ENCODE data around the gene PADI6.
"Not testable (repeated sequence)": the region's sequence is repeated elsewhere in the genome, so short reads cannot be mapped to it uniquely, and the experiment has no call there.

Gene PADI6

DNA sequence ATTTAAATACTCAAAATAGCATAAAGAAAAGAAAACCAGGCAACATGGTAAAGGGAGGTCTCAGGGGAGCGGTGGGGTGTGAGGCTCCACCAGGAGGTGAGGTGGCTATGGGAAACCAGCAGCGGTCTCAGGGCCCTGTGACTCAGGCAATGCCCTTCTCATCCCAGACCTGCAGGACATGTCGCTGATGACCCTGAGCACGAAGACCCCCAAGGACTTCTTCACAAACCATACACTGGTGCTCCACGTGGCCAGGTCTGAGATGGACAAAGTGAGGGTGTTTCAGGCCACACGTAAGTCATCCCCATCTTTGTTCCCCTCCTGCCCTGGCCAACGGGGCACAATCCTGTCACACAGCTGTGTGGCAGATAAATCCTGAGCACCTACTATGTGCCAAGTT is 32.5 kb upstream of the PADI6 start:
- Histone ChIP-seq H3K4me1 (ENCODE audit: insufficient read depth, low read length) (no peaks in the 10 kb centered on the region), H3K36me3 (ENCODE audit: insufficient read depth, low read length) (no peaks in the 10 kb centered on the region), H3K9ac (ENCODE audit: low read depth, low read length) (no peak overlapping the region), H4K20me1 (ENCODE audit: insufficient read depth, low read length) (peaks cover 7% of the 10 kb centered on the region), H3K79me2 (ENCODE audit: insufficient read depth, low read length) (no peaks in the 10 kb centered on the region), H3K27me3 (ENCODE audit: insufficient read depth, low read length, poor library complexity) (no peaks in the 10 kb centered on the region), H3K4me3 (ENCODE audit: low read depth in 1 of 2, low read length in 2 of 2) (no peak overlapping the region), H3K27ac (ENCODE audit: low read length) (no peak overlapping the region), H2AFZ (ENCODE audit: low read depth, low read length) (no peak overlapping the region), H3K4me2 (ENCODE audit: insufficient read depth, low read length) (no peak overlapping the region), H3K9me3 (ENCODE audit: insufficient read depth, low read length, severe bottlenecking) (no peaks in the 10 kb centered on the region)
- DNase-seq (no peak), ATAC-seq (ENCODE audit: insufficient read depth, low read depth) (no peak)
- no peak for TF ChIP-seq EZH2 (IDR thresholded peaks at IDR 0.05; ENCODE audit: borderline replicate concordance, low read depth, low read length, severe bottlenecking)
- TF ChIP-seq, protein P1, sequence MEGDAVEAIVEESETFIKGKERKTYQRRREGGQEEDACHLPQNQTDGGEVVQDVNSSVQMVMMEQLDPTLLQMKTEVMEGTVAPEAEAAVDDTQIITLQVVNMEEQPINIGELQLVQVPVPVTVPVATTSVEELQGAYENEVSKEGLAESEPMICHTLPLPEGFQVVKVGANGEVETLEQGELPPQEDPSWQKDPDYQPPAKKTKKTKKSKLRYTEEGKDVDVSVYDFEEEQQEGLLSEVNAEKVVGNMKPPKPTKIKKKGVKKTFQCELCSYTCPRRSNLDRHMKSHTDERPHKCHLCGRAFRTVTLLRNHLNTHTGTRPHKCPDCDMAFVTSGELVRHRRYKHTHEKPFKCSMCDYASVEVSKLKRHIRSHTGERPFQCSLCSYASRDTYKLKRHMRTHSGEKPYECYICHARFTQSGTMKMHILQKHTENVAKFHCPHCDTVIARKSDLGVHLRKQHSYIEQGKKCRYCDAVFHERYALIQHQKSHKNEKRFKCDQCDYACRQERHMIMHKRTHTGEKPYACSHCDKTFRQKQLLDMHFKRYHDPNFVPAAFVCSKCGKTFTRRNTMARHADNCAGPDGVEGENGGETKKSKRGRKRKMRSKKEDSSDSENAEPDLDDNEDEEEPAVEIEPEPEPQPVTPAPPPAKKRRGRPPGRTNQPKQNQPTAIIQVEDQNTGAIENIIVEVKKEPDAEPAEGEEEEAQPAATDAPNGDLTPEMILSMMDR (IDR thresholded peaks at IDR 0.05; ENCODE audit: borderline replicate concordance, extremely low read depth, low read length, poor library complexity, severe bottlenecking) = no peak

DNA sequence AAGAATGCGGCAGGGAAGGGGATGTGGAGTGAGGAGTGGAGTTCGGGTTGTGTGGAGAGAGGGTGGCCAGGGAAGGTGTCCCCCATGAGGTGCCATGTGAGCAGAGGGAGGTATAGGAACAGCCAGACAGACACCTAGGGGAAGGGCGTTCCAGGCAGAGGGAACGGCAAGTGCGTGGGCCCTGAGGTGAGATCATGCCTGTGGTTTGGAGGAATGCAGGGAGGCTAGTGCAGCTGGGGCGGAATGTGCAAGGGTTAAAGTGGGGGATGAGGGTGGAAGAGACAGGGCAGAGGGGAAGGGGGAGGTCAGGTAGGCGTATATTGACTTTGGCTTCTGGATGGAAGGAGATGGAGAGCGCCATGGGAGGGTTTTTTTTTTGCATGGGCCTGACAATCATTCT is 31.6 kb upstream of the PADI6 start:
- H2AFZ ChIP-seq (ENCODE audit: low read depth, low read length) = no peak overlapping the region
- no peak overlapping the region for H3K9ac ChIP-seq (ENCODE audit: low read depth, low read length)
- no peaks in the 10 kb centered on the region for H3K9me3 ChIP-seq (ENCODE audit: insufficient read depth, low read length, severe bottlenecking)
- H3K4me1 ChIP-seq (ENCODE audit: insufficient read depth, low read length) = no peaks in the 10 kb centered on the region
- ATAC-seq (ENCODE audit: insufficient read depth, low read depth) = no peak
- no peaks in the 10 kb centered on the region for H3K36me3 ChIP-seq (ENCODE audit: insufficient read depth, low read length)
- H4K20me1 ChIP-seq (ENCODE audit: insufficient read depth, low read length) = peaks cover 7% of the 10 kb centered on the region
- no peak overlapping the region for H3K27ac ChIP-seq (ENCODE audit: low read length)
- no peak for TF ChIP-seq EZH2 (IDR thresholded peaks at IDR 0.05; ENCODE audit: borderline replicate concordance, low read depth, low read length, severe bottlenecking)
- TF ChIP-seq, protein P1 (IDR thresholded peaks at IDR 0.05; ENCODE audit: borderline replicate concordance, extremely low read depth, low read length, poor library complexity, severe bottlenecking) = no peak
- H3K27me3 ChIP-seq (ENCODE audit: insufficient read depth, low read length, poor library complexity) = no peaks in the 10 kb centered on the region
- no peaks in the 10 kb centered on the region for H3K79me2 ChIP-seq (ENCODE audit: insufficient read depth, low read length)
- no peak for DNase-seq
- no peak overlapping the region for H3K4me2 ChIP-seq (ENCODE audit: insufficient read depth, low read length)
- H3K4me3 ChIP-seq (ENCODE audit: low read depth in 1 of 2, low read length in 2 of 2) = no peak overlapping the region

DNA sequence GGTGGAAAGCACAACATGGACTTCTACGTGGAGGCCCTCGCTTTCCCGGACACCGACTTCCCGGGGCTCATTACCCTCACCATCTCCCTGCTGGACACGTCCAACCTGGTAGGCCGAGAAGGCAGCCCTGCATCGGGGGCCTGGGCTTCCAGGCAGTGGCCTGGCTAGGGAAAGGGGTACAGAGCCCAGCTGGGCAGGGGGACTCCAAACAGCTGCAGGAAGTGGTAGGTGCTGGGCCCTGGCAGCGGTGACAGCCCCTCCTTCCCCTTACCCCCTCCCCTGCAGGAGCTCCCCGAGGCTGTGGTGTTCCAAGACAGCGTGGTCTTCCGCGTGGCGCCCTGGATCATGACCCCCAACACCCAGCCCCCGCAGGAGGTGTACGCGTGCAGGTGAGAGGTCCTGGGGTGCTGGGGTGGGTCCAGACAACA is 30.0 kb upstream of the PADI6 start:
- H3K9me3 ChIP-seq (ENCODE audit: insufficient read depth, low read length, severe bottlenecking) = no peaks in the 10 kb centered on the region
- DNase-seq = no peak
- H3K4me2 ChIP-seq (ENCODE audit: insufficient read depth, low read length) = no peak overlapping the region
- no peaks in the 10 kb centered on the region for H3K27me3 ChIP-seq (ENCODE audit: insufficient read depth, low read length, poor library complexity)
- H3K9ac ChIP-seq (ENCODE audit: low read depth, low read length) = no peak overlapping the region
- no peaks in the 10 kb centered on the region for H3K36me3 ChIP-seq (ENCODE audit: insufficient read depth, low read length)
- TF ChIP-seq, protein P1 (IDR thresholded peaks at IDR 0.05; ENCODE audit: borderline replicate concordance, extremely low read depth, low read length, poor library complexity, severe bottlenecking) = no peak
- no peak for TF ChIP-seq EZH2 (IDR thresholded peaks at IDR 0.05; ENCODE audit: borderline replicate concordance, low read depth, low read length, severe bottlenecking)
- H3K27ac ChIP-seq (ENCODE audit: low read length) = no peak overlapping the region
- H3K4me3 ChIP-seq (ENCODE audit: low read depth in 1 of 2, low read length in 2 of 2) = no peak overlapping the region
- no peak for ATAC-seq (ENCODE audit: insufficient read depth, low read depth)
- no peaks in the 10 kb centered on the region; the same call in none of the 2 replicates for H4K20me1 ChIP-seq (ENCODE audit: insufficient read depth, low read length)
- H3K79me2 ChIP-seq (ENCODE audit: insufficient read depth, low read length) = no peaks in the 10 kb centered on the region
- no peaks in the 10 kb centered on the region for H3K4me1 ChIP-seq (ENCODE audit: insufficient read depth, low read length)
- no peak overlapping the region for H2AFZ ChIP-seq (ENCODE audit: low read depth, low read length)

DNA sequence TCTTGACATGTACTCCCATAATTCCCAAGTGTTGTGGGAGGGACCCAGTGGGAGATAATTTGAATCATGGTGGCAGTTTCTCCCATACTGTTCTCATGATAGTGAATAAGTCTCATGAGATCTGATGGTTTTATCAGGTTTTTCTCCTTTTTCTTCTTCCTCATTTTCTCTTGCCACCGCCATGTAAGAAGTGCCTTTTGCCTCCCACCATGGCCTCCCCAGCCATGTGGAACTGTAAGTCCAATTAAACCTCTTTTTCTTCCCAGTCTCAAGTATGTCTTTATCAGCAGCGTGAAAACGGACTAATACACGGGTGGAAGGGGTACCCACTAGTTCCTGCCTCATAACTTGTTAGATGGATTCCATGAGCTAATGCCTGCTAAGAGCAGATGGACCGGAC is 26.5 kb upstream of the PADI6 start:
- H3K79me2 ChIP-seq (ENCODE audit: insufficient read depth, low read length); ATAC-seq (ENCODE audit: insufficient read depth, low read depth); H3K4me1 ChIP-seq (ENCODE audit: insufficient read depth, low read length); H4K20me1 ChIP-seq (ENCODE audit: insufficient read depth, low read length); H3K9me3 ChIP-seq (ENCODE audit: insufficient read depth, low read length, severe bottlenecking); H3K36me3 ChIP-seq (ENCODE audit: insufficient read depth, low read length); H3K4me2 ChIP-seq (ENCODE audit: insufficient read depth, low read length); H3K27me3 ChIP-seq (ENCODE audit: insufficient read depth, low read length, poor library complexity); H2AFZ ChIP-seq (ENCODE audit: low read depth, low read length); H3K27ac ChIP-seq (ENCODE audit: low read length); H3K9ac ChIP-seq (ENCODE audit: low read depth, low read length); H3K4me3 ChIP-seq (ENCODE audit: low read depth in 1 of 2, low read length in 2 of 2); DNase-seq: not testable (repeated sequence)
